ENCODE measurements around the gene TRIM32.
"Not testable (repeated sequence)": the region's sequence is repeated elsewhere in the genome, so short reads cannot be mapped to it uniquely, and the experiment has no call there.

The TRIM32 gene

GRCh38 chr9:116683535-116683934 lies 3.6 kb upstream of the TRIM32 start:
- no peak for DNase-seq

- DNase-seq = no peak
Observed at GRCh38 chr9:116685166-116685565, 1.9 kb upstream of the TRIM32 start.

- DNase-seq = no peak
Observed at GRCh38 chr9:116686135-116686534, 970 bp upstream of the TRIM32 start.

- no peak for DNase-seq
Observed at GRCh38 chr9:116686693-116687073, 422 bp upstream of the TRIM32 start.

GRCh38 chr9:116687754-116688135 lies 640 bp downstream of the TRIM32 start:
- DNase-seq = no peak

- no peak for DNase-seq
Observed at GRCh38 chr9:116688806-116689485, 1.8 kb downstream of the TRIM32 start.

GRCh38 chr9:116689486-116690032 lies 2.5 kb downstream of the TRIM32 start:
- no peak for DNase-seq

GRCh38 chr9:116690805-116691204 lies 3.7 kb downstream of the TRIM32 start:
- DNase-seq = not testable (repeated sequence)

- DNase-seq = no peak
Observed at GRCh38 chr9:116691607-116692006, 4.5 kb downstream of the TRIM32 start.

GRCh38 chr9:116692616-116693015 lies 5.5 kb downstream of the TRIM32 start:
- no peak for DNase-seq

- no peak for DNase-seq
Observed at GRCh38 chr9:116693233-116693731, 6.2 kb downstream of the TRIM32 start.

GRCh38 chr9:116694785-116695291 lies 7.7 kb downstream of the TRIM32 start:
- no peak for DNase-seq

GRCh38 chr9:116695438-116695837 lies 8.3 kb downstream of the TRIM32 start:
- no peak for DNase-seq

- DNase-seq = no peak
Observed at GRCh38 chr9:116697362-116697761, 10.3 kb downstream of the TRIM32 start.

GRCh38 chr9:116697887-116698286 lies 10.8 kb downstream of the TRIM32 start:
- no peak for DNase-seq

- no peak for DNase-seq
Observed at GRCh38 chr9:116700279-116700678, 13.2 kb downstream of the TRIM32 start.

- DNase-seq = no peak
Observed at GRCh38 chr9:116700882-116701865, 14.1 kb downstream of the TRIM32 start.

GRCh38 chr9:116701940-116702642 lies 15.0 kb downstream of the TRIM32 start:
- DNase-seq = no peak

- no peak for DNase-seq
Observed at GRCh38 chr9:116703634-116704033, 16.5 kb downstream of the TRIM32 start.

GRCh38 chr9:116704470-116704869 lies 17.4 kb downstream of the TRIM32 start:
- no peak for DNase-seq

- no peak for DNase-seq
Observed at GRCh38 chr9:116705531-116705930, 18.4 kb downstream of the TRIM32 start.
